Transverse colon (tissue), 4 donors: ENCODE data around the gene PPP1R17. TPM values are rescaled to one million over a fixed set of nuclear protein-coding genes. Genes with fewer than 3 reads are reported as not detected.

ENCODE experiments used
- DNase-seq: peaks from one replicate; pipeline ENCODE4 v3.0.0-alpha.2; 2019
- H3K27ac ChIP-seq, 4 donors: fragments of 200-600 bp; sonication (generic); 2 replicates each; pipeline ENCODE4 v1.5.1; 2016 to 2018; ENCODE audit warnings: inconsistent platforms in 4 of 4
- H3K27me3 ChIP-seq: fragments of 200-600 bp; sonication (generic); 2 replicates; pipeline ENCODE4 v1.5.1; 2017; ENCODE audit warnings: inconsistent platforms
- H3K36me3 ChIP-seq, 4 donors: fragments of 200-600 bp; sonication (generic); 2 replicates each; pipeline ENCODE4 v1.5.1; 2017 to 2019; ENCODE audit warnings: inconsistent platforms in 4 of 4
- H3K4me1 ChIP-seq, 4 donors: fragments of 200-600 bp; sonication (generic); 2 replicates each; pipeline ENCODE4 v1.5.1; 2017 to 2020; ENCODE audit warnings: inconsistent platforms in 4 of 4
- H3K4me3 ChIP-seq, 4 donors: fragments of 200-600 bp; sonication (generic); 1 replicate in 1 of 4; 2 replicates in 3 of 4; pipeline versions ENCODE4 v1.5.1 to v1.6.1; 2017 to 2019; ENCODE audit warnings: inconsistent platforms in 4 of 4
- H3K9me3 ChIP-seq, 2 donors: fragments of 200-600 bp; sonication (generic); 2 replicates each; pipeline ENCODE4 v1.5.1; 2017 to 2019; ENCODE audit warnings: inconsistent platforms in 2 of 2
- CTCF ChIP-seq, 5 experiments: fragments of 200-600 bp in 3 of 5; fragments of 450-650 bp in 2 of 5; sonication (generic) in 3 of 5; IDR thresholded peaks; 1 replicate in 2 of 5; 2 replicates in 3 of 5; pipeline ENCODE4 v1.5.1; 2016 to 2017; ENCODE audit warnings: antibody characterized with exemption in 5 of 5, inconsistent platforms in 3 of 5, mild to moderate bottlenecking in 2 of 5, moderate library complexity in 1 of 5
- EP300 ChIP-seq: sonication (generic); formaldehyde crosslinking; IDR thresholded peaks from one replicate; pipeline ENCODE4 v1.6.1; 2017; ENCODE audit warnings: antibody characterized with exemption, low read depth
- POLR2A ChIP-seq: fragments of 450-650 bp; IDR thresholded peaks from one replicate; pipeline ENCODE4 v1.6.1; 2016; ENCODE audit warnings: antibody characterized with exemption, mild to moderate bottlenecking, moderate library complexity
- POLR2AphosphoS5 ChIP-seq, 3 donors: sonication (generic); formaldehyde crosslinking; IDR thresholded peaks; one replicate each; pipeline ENCODE4 v1.6.1; 2016; ENCODE audit warnings: antibody characterized with exemption in 3 of 3
- WGBS, 2 donors: methylation state at CpG; one replicate each; pipeline ENCODE4 v1.1.5; 2018; ENCODE audit warnings: low coverage in 1 of 2; 5-methylcytosine and 5-hydroxymethylcytosine counted together
- in situ Hi-C, 4 donors: fragments of 200-750 bp; cut with MboI; loops; one replicate each; pipeline versions ENCODE4 v1.15.0 to v1.15.1; 2017; ENCODE audit warnings: low sequenced_read_pairs in 3 of 4, low pct_ligation_motif_present in 1 of 4, low pct_unique_long_range_greater_than_20kb in 1 of 4
- intact Hi-C: fragments of 100-400 bp; cut with DNase I; formaldehyde crosslinking; loops from one replicate; pipeline ENCODE4 v1.15.1; 2023; ENCODE audit warnings: low total_unique reads
- total RNA-seq, 4 donors: library from RNA; depleted of rRNA; stranded (reverse); fragments of >200 nt; gene quantifications; one replicate each; pipeline ENCODE4 v1.1.0, GENCODE V29; 2016

PPP1R17 gene
- total RNA-seq, 4 donors from 2014 or later, result not detected

- 41% methylated on average over 2 of the region's 2 CpGs; no CpG with 5 or more reads in 1 of the 2 donors for WGBS, 2 donors
- Histone ChIP-seq H3K36me3 (no peaks in the 10 kb centered on the region), H3K27ac (no peak overlapping the region), H3K9me3 (no peaks in the 10 kb centered on the region), H3K4me3 (no peak overlapping the region), H3K4me1 (no peaks in the 10 kb centered on the region), H3K27me3 (no peaks in the 10 kb centered on the region)
- in situ Hi-C loops (no loop called here), intact Hi-C loops (no loop called here)
- TF ChIP-seq EP300 (no peak), CTCF (IDR thresholded peaks at IDR 0.05) (no peak), POLR2A (no peak), POLR2AphosphoS5 (IDR thresholded peaks at IDR 0.05) (no peak)
- no peak for DNase-seq
Observed at GRCh38 chr7:31690935-31691334, 3.9 kb downstream of the PPP1R17 start.

GRCh38 chr7:31692451-31692850 is 5.4 kb downstream of the PPP1R17 start:
- intact Hi-C loops (no loop called here), in situ Hi-C loops (no loop called here)
- DNase-seq, result no peak
- Histone ChIP-seq H3K36me3 (no peaks in the 10 kb centered on the region), H3K4me1 (no peaks in the 10 kb centered on the region), H3K4me3 (no peak overlapping the region), H3K27me3 (no peaks in the 10 kb centered on the region), H3K27ac (no peak overlapping the region), H3K9me3 (no peaks in the 10 kb centered on the region)
- no peak for TF ChIP-seq CTCF (IDR thresholded peaks at IDR 0.05)
- no peak for TF ChIP-seq POLR2AphosphoS5 (IDR thresholded peaks at IDR 0.05)
- no peak for TF ChIP-seq EP300
- TF ChIP-seq POLR2A, result no peak
- 46 to 54% methylated on average over 3 to 5 of the region's 5 CpGs for WGBS, 2 donors

GRCh38 chr7:31692871-31693270 is 5.9 kb downstream of the PPP1R17 start:
- Histone ChIP-seq H3K27ac (no peak overlapping the region), H3K27me3 (no peaks in the 10 kb centered on the region), H3K36me3 (no peaks in the 10 kb centered on the region), H3K9me3 (no peaks in the 10 kb centered on the region), H3K4me3 (no peak overlapping the region), H3K4me1 (no peaks in the 10 kb centered on the region)
- no peak for DNase-seq
- in situ Hi-C loops (no loop called here), intact Hi-C loops (no loop called here)
- TF ChIP-seq EP300, result no peak
- TF ChIP-seq POLR2A, result no peak
- TF ChIP-seq CTCF (IDR thresholded peaks at IDR 0.05), result no peak
- TF ChIP-seq POLR2AphosphoS5 (IDR thresholded peaks at IDR 0.05), result no peak
- 49% methylated on average over 2 of the region's 2 CpGs for WGBS, 2 donors

GRCh38 chr7:31695859-31696614 is 9.0 kb downstream of the PPP1R17 start:
- H3K9me3 ChIP-seq, result no peaks in the 10 kb centered on the region
- in situ Hi-C loops (no loop called here), intact Hi-C loops (no loop called here)
- no peak overlapping the region for H3K27ac ChIP-seq
- H3K4me1 ChIP-seq, result no peaks in the 10 kb centered on the region
- DNase-seq, result no peak
- H3K27me3 ChIP-seq, result no peaks in the 10 kb centered on the region
- TF ChIP-seq POLR2A (no peak), CTCF (IDR thresholded peaks at IDR 0.05) (no peak), EP300 (no peak), POLR2AphosphoS5 (IDR thresholded peaks at IDR 0.05) (no peak)
- 69 to 73% methylated on average over 4 to 6 of the region's 6 CpGs for WGBS, 2 donors
- H3K36me3 ChIP-seq, result no peaks in the 10 kb centered on the region
- H3K4me3 ChIP-seq, result no peak overlapping the region
